ENCODE data around the gene UPF3B.
A peak's percentile ranks its signal among the peaks of the same experiment; 100 is the strongest.
"Not testable (repeated sequence)": the region's sequence is repeated elsewhere in the genome, so short reads cannot be mapped to it uniquely, and the experiment has no call there.

The UPF3B gene

GRCh38 chrX:119824221-119824620 is 28.5 kb downstream of the UPF3B start:
- not testable (repeated sequence) for DNase-seq (ENCODE audit: low spot score)

GRCh38 chrX:119821703-119822102 is 31.1 kb downstream of the UPF3B start:
- DNase-seq (ENCODE audit: low spot score): peak; percentile 29

DNA sequence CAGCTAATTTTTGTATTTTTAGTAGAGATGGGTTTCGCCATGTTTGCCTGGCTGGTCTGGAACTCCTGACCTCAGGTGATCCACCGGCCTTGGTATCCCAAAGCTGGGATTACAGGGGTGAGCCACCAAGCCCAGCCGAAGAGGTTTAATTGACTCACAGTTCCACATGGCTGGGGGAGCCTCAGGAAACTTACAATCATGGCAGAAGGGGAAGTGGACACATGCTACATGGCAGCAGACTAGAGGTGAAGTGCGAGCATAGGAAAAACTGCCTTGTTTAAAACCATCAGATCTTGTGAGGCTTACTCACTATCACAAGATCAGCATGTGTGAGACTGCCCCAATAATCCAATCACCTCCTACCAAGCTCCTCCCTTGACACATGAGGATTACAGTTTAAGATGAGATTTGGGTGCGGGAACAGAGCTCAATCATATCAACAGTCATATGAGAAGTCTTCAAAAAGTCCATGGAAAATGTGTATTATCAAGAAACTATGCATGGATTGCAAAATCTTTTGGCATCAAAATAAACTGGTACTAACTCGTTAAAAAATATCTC is 35.6 kb downstream of the UPF3B start:
- peak; percentile 14 for DNase-seq (ENCODE audit: low spot score)

DNA sequence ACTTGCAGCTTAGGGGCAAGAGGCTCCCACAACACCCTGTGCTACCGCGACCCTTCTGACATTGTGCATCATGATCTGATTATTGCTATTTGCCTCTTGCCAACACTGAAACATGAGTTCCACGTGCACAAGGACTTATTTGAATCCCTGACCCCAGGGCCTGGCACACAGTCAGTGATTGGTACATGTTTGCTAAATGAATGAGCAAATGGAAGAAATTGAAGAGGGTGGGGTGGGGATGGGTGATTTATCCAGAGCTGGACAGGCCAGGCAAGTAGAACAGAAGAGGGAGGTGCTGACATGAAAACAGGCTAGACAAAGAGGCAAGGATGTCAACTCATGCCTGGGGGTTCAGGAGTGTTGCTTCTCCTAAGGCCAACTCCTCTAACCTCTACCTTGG is 36.5 kb downstream of the UPF3B start:
- DNase-seq (ENCODE audit: low spot score): no peak

DNA sequence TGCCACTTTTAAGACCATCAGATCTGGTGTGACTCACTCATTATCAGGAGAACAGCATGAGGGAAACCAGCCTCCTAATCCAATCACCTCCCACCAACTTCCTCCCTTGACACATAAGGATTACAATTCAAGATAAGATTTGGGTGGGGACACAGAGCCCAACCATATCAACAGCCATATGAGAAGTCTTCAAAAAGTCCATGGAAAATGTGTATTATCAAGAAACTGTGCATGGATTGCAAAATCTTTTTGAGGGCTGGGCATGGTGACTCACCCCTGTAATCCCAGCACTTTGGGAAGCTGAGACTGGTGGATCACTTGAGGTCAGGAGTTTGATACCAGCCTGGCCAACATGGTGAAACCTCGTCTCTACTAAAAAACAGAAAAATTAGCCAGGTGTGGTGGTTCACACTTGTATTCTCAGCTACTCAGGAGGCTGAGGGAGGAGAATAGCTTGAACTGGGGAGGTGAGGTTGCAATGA is 43.5 kb downstream of the UPF3B start:
- DNase-seq (ENCODE audit: low spot score): no peak

DNA sequence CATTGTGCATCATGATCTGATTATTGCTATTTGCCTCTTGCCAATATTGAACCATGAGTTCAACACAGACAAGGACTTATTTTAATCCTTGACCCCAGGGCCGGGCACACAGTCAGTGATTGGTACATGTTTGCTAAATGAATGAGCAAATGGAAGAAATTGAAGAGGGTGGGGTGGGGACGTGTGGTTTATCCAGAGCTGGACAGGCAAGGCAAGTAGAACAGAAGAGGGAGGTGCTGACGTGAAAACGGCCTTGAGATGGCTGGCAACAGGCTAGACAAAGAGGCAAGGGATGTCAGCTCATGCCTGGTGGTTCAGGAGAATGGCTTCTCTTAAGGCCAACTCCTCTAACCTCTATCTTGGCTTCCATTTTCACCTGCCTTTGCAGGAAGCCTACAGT is 44.3 kb downstream of the UPF3B start:
- not testable (repeated sequence) for DNase-seq (ENCODE audit: low spot score)

DNA sequence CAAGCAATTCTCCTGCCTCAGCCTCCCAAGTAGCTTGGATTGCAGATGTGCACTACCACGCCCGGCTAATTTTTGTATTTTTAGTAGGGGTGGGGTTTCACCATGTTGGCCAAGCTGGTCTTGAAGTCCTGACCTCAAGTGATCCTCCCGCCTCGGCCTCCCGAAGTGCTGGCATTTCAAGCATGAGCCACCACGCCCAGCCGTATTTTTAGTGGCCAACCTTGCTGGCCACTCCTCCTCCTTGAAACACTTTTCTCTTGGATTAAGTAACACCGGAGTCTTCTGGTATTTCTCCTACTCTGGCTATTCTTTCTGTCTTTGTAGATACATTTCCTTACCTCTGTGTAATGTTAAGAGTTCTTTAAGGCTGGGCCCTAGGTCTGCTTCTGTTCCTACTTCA is 50.2 kb downstream of the UPF3B start:
- DNase-seq (ENCODE audit: low spot score): no peak

- DNase-seq (ENCODE audit: low spot score): no peak
Observed at GRCh38 chrX:119801253-119802221, 51.2 kb downstream of the UPF3B start.

- DNase-seq (ENCODE audit: low spot score): peak; percentile 79
Observed at GRCh38 chrX:119791437-119792231, 61.1 kb downstream of the UPF3B start, which contains the start of gene RPL39. Gene RPL39 (minus strand): TSS chrX:119791630. CDS start chrX:119791576, 54 bp downstream.

- DNase-seq (ENCODE audit: low spot score): peak; percentile 18
Observed at GRCh38 chrX:119790977-119791436, 61.8 kb downstream of the UPF3B start.

DNA sequence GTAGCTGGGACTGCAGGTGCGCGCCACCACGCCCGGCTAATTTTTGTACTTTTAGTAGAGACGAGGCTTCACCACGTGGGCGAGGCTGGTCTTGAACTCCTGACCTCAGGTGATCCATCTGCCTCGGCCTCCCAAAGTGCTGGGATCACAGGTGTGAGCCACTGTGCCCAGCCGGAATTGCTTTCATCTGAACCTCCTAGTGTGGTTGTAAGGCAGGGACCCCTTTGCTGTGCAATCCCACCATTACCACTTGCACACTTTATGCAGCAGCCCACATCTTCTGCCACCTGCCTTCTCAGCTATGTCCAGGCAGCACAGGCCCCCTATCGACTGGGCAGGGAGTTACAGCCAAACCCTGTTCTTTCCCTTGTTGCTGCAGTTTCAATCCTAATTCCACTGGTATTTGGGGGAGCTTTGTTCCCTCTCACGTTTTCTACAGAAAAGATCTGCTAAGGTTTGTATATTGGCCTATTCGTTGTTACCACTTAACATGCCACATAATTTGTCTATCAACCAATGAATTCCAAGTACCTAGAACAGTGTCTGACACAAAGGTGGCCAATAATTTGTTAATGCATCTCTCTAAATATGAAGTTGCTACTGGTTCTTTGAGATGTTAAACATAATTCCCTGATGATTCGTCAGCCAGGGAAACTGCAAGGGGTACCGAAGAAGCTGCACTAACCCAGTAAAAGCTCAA is 67.9 kb downstream of the UPF3B start:
- DNase-seq (ENCODE audit: low spot score): peak; percentile 44
